NT2/D1 (cell line): Measurements from ENCODE around the gene ARHGEF16.
A peak's percentile ranks its signal among the peaks of the same experiment; 100 is the strongest.

Experiments used
- DNase-seq: peaks from one replicate; pipeline ENCODE4 v3.0.0-alpha.2; 2011; ENCODE audit warnings: low read depth, low spot score
- H3K27me3 ChIP-seq: 2 replicates; pipeline ENCODE4 v1.6.0; 2011; ENCODE audit warnings: mild to moderate bottlenecking; ENCODE audit not compliant: insufficient read length, insufficient read depth
- H3K36me3 ChIP-seq: 2 replicates; pipeline ENCODE4 v1.6.1; 2011; ENCODE audit warnings: mild to moderate bottlenecking, low read length, mixed read lengths; ENCODE audit not compliant: insufficient read depth, insufficient read length
- H3K4me1 ChIP-seq: 2 replicates; pipeline ENCODE4 v1.5.1; 2011; ENCODE audit not compliant: insufficient read depth, insufficient read length
- H3K4me3 ChIP-seq: 2 replicates; pipeline ENCODE4 v1.5.1; 2011; ENCODE audit warnings: low read depth; ENCODE audit not compliant: insufficient read length
- H3K9ac ChIP-seq: 2 replicates; pipeline ENCODE4 v1.6.0; 2011; ENCODE audit warnings: low read depth; ENCODE audit not compliant: insufficient read length
- H3K9me3 ChIP-seq: 2 replicates; pipeline ENCODE4 v1.5.1; 2011; ENCODE audit warnings: mild to moderate bottlenecking, low read length; ENCODE audit not compliant: insufficient read depth
- SUZ12 ChIP-seq: IDR thresholded peaks from 2 replicates; pipeline ENCODE4 v1.6.1; 2011; ENCODE audit not compliant: insufficient read length, insufficient read depth; ENCODE audit errors: extremely low read depth
- YY1 ChIP-seq: IDR thresholded peaks from 2 replicates; pipeline ENCODE4 v1.6.1; 2011; ENCODE audit not compliant: insufficient read length, insufficient read depth
- ZNF274 ChIP-seq: IDR thresholded peaks from 2 replicates; pipeline ENCODE4 v1.6.1; 2011; ENCODE audit warnings: mild to moderate bottlenecking, low read depth, low read length

The ARHGEF16 gene

GRCh38 chr1:3459051-3459908, 4.8 kb downstream of the ARHGEF16 start:
- Histone ChIP-seq H3K9me3 (no peaks in the 10 kb centered on the region), H3K4me1 (peaks cover 20% of the 10 kb centered on the region), H3K9ac (no peak overlapping the region), H3K36me3 (peaks cover 4% of the 10 kb centered on the region), H3K27me3 (no peaks in the 10 kb centered on the region), H3K4me3 (no peak overlapping the region)
- no peak for TF ChIP-seq ZNF274
- TF ChIP-seq SUZ12 = no peak
- TF ChIP-seq YY1 = no peak
- no peak for DNase-seq

- Histone ChIP-seq H3K9me3 (no peaks in the 10 kb centered on the region), H3K27me3 (no peaks in the 10 kb centered on the region), H3K36me3 (peaks cover 4% of the 10 kb centered on the region), H3K4me3 (no peak overlapping the region), H3K4me1 (peaks cover 20% of the 10 kb centered on the region), H3K9ac (no peak overlapping the region)
- no peak for DNase-seq
- TF ChIP-seq YY1 (no peak), SUZ12 (no peak), ZNF274 (no peak)
Observed at GRCh38 chr1:3459940-3460671, 5.6 kb downstream of the ARHGEF16 start.

- Histone ChIP-seq H3K27me3 (no peaks in the 10 kb centered on the region), H3K9ac (peak overlapping the region; percentile 32), H3K4me1 (peaks cover 18% of the 10 kb centered on the region), H3K36me3 (peaks cover 4% of the 10 kb centered on the region), H3K4me3 (no peak overlapping the region), H3K9me3 (no peaks in the 10 kb centered on the region)
- DNase-seq = no peak
- TF ChIP-seq ZNF274 = no peak
- no peak for TF ChIP-seq SUZ12
- no peak for TF ChIP-seq YY1
Observed at GRCh38 chr1:3460672-3461131, 6.2 kb downstream of the ARHGEF16 start.

GRCh38 chr1:3461238-3461933, 6.9 kb downstream of the ARHGEF16 start:
- Histone ChIP-seq H3K4me3 (no peak overlapping the region), H3K4me1 (peaks cover 14% of the 10 kb centered on the region), H3K27me3 (no peaks in the 10 kb centered on the region), H3K36me3 (peaks cover 4% of the 10 kb centered on the region), H3K9ac (no peak overlapping the region), H3K9me3 (no peaks in the 10 kb centered on the region)
- TF ChIP-seq YY1 (no peak), SUZ12 (no peak), ZNF274 (no peak)
- DNase-seq = no peak

- Histone ChIP-seq H3K9me3 (no peaks in the 10 kb centered on the region), H3K4me1 (peaks cover 11% of the 10 kb centered on the region)
Observed at GRCh38 chr1:3461934-3462275, 7.4 kb downstream of the ARHGEF16 start.

GRCh38 chr1:3462356-3463012, 8.0 kb downstream of the ARHGEF16 start:
- TF ChIP-seq SUZ12 (no peak), ZNF274 (no peak), YY1 (no peak)
- peaks cover 11% of the 10 kb centered on the region for H3K4me1 ChIP-seq
- H3K27me3 ChIP-seq = no peaks in the 10 kb centered on the region
- H3K9me3 ChIP-seq = no peaks in the 10 kb centered on the region
- peaks cover 4% of the 10 kb centered on the region for H3K36me3 ChIP-seq
- H3K9ac ChIP-seq = peak overlapping the region; percentile 44
- DNase-seq = no peak
- H3K4me3 ChIP-seq = no peak overlapping the region

More at GRCh38 chr1:3461934-3462275, 7.4 kb downstream of the ARHGEF16 start:
- H3K36me3 ChIP-seq = peaks cover 4% of the 10 kb centered on the region
- no peak for DNase-seq
- no peak overlapping the region for H3K9ac ChIP-seq
- no peak overlapping the region for H3K4me3 ChIP-seq
- no peak for TF ChIP-seq YY1
- no peak for TF ChIP-seq ZNF274
- no peak for TF ChIP-seq SUZ12
- no peaks in the 10 kb centered on the region for H3K27me3 ChIP-seq

GRCh38 chr1:3463013-3463385, 8.5 kb downstream of the ARHGEF16 start:
- peaks cover 11% of the 10 kb centered on the region for H3K4me1 ChIP-seq
- DNase-seq = no peak
- H3K27me3 ChIP-seq = no peaks in the 10 kb centered on the region
- H3K36me3 ChIP-seq = peaks cover 4% of the 10 kb centered on the region
- TF ChIP-seq SUZ12 (no peak), YY1 (no peak), ZNF274 (no peak)
- no peaks in the 10 kb centered on the region for H3K9me3 ChIP-seq
- H3K4me3 ChIP-seq = no peak overlapping the region
- H3K9ac ChIP-seq = no peak overlapping the region
